Mesangial cell (primary cell): ENCODE data around the gene RPS27. TPM values are rescaled to one million over a fixed set of nuclear protein-coding genes. Genes with fewer than 3 reads are reported as not detected.

Experiments
- total RNA-seq: library from RNA; depleted of rRNA; stranded (reverse); fragments of >200 nt; gene quantifications from 2 replicates; pipeline ENCODE4 v1.2.3, GENCODE V29; 2015

The RPS27 gene
- total RNA-seq, result 1,375 and 1,653 TPM in 2 replicates

DNA sequence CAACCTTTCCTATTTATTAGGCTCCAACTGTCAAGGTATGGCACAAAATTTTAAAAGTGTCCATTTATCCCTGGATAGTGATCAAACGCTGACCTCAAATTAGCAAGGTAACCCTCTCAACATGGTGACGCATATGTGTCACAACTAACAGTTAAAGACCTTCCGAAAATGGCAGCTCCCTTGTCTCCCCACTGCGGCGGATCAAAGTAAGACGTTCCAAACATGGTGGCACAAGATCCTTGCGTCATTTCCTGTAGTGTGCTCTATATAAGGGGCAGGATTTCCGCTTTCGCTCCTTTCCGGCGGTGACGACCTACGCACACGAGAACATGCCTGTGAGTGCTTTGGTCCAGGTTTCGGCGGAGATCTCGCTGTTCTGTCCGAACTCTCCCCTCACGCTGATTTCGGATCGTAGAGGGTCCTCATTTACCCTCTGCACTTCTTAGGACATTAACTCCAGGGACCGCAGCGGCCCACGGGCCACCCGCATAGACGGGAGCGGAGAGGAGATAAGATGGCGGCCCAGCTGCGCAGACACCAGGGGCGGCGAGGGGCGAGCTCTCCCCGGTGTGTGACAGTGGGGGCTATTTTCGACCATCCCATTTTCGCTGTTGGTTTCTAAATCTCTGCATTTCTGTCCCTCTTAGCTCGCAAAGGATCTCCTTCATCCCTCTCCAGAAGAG lies at the start of gene RPS27:
Gene RPS27, plus strand, starts transcription at position 295 of the 683 bp plus-strand sequence. Its CDS starts 35 bp downstream, at position 330.

DNA sequence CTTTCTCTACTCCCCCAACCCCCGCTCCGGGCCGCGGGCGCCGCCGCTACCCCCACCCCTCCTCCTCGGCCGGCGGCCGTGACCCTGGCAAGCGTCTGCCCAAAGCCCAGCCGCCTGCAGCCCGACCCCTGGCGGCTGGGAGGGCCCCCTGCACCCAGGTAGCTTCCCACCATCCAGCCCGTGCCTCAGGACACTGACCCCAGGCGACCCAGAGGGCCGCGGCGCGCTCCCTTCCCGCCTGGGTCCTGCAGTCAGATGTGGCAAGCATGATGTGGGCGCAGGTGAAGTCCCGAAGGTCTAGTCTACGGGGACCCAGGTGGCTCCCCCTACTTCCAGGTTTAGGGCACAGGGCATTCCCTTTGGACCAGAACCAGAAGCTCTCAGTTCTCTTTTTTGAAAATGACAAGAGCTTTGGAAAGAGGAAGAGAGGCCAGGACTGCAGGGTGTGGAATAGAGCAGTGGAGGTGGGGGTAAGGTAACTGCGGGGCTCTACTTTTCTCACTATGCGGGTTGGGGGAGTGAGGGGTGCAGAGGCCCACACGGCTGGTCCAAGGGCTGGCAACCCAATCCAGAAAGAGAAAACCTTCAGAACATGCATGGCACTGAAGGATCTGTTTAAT lies 43.8 kb upstream of the RPS27 start, which contains the start of gene DENND4B:
Gene DENND4B, minus strand, starts transcription at position 97 of the 620 bp plus-strand sequence. CDS start 2,344 bp downstream, outside the sequence.

GRCh38 chr1:153958111-153958960 lies 32.2 kb upstream of the RPS27 start, which contains the start of gene CRTC2:
CRTC2 (minus strand) TSS chr1:153958612; CDS start chr1:153958497, 115 bp downstream.

GRCh38 chr1:153963030-153963849 lies 27.3 kb upstream of the RPS27 start, which contains the start of gene SLC39A1:
SLC39A1 (minus strand) TSS chr1:153963537; CDS start chr1:153962715, 822 bp downstream.

DNA sequence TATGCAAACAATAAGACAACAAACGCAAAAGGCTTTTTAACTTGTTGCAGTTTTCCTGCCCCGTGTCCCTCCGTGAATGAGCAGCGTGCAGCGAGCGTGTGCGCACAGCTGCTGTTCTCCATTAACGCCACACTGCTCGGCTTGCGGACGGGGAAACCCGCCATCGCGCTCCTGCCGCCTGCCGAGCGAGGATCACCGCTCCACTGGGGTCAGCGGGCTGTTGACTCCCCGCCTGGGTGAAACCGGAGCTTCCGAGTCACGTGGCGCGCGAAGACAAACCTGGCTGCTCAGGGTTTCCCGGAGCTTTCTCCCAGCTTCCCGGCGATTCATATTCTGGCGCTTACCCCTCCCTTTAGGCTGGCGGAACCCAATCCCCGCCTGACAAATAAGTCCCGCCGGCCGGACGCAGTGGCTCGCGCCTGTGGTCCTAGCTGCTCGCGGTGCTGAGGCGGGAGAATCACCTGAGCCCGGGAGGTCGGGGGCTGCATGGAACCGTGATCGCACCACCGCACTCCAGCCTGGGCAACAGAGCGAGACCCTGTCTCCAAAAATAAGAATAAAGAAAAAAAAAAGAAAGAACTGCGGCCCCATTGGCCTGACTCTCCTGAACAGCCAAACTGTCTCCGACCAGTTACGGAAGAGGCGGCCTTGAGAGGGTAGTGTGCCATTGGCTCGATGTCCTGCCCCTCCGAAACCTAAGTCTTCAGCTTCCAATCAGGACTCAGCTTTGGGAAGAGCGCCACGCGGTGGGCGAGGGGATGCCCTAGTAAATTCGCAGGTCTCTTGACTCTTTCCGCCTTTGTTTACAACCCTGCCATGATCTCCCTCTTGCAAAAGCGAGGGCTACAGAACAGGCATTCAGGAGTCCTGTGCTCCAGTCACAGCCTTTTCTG lies 23.2 kb upstream of the RPS27 start, which contains the start of gene CREB3L4:
Gene CREB3L4, plus strand, starts transcription at position 796 of the 893 bp plus-strand sequence. CDS start 624 bp downstream, outside the sequence.

GRCh38 chr1:153977250-153978240 lies 13.0 kb upstream of the RPS27 start, which contains the start of gene JTB:
JTB (minus strand) TSS chr1:153977674; CDS start chr1:153977252, 422 bp downstream.

GRCh38 chr1:153985941-153986761 lies 4.4 kb upstream of the RPS27 start, which contains the start of gene RAB13:
RAB13 (minus strand) TSS chr1:153986339; CDS start chr1:153986236, 103 bp downstream.

Other genes starting within 250 kb of the RPS27 start
- gene SLC27A3, start 215.4 kb upstream of the RPS27 start, total RNA-seq, result 7.3 and 24.0 TPM in 2 replicates
- 12.1 and 12.7 TPM in 2 replicates for gene GATAD2B, start 67.8 kb upstream of the RPS27 start, total RNA-seq
- gene DENND4B, start 44.0 kb upstream of the RPS27 start, total RNA-seq, result 22.8 and 25.6 TPM in 2 replicates
- gene CRTC2, start 32.1 kb upstream of the RPS27 start, total RNA-seq, result 14.2 and 15.3 TPM in 2 replicates
- 142 and 244 TPM in 2 replicates for gene SLC39A1, start 27.2 kb upstream of the RPS27 start, total RNA-seq
- gene CREB3L4, start 22.9 kb upstream of the RPS27 start, total RNA-seq, result 10.4 and 10.8 TPM in 2 replicates
- 174 and 188 TPM in 2 replicates for gene JTB, start 13.1 kb upstream of the RPS27 start, total RNA-seq
- gene RAB13, start 4.4 kb upstream of the RPS27 start, total RNA-seq, result 23.3 and 38.2 TPM in 2 replicates
- not detected in 2 replicates for gene NUP210L, start 164.3 kb downstream of the RPS27 start, total RNA-seq
- gene TPM3, start 201.3 kb downstream of the RPS27 start, total RNA-seq, result 114 and 387 TPM in 2 replicates
- gene CFAP141, start 215.6 kb downstream of the RPS27 start, total RNA-seq, result not detected in 2 replicates
- gene UBAP2L, start 230.2 kb downstream of the RPS27 start, total RNA-seq, result 74.6 and 74.8 TPM in 2 replicates